MM.1S (cell line): ENCODE results near the gene PRCC.

Experiments
- CTCF ChIP-seq: fragments of 300-600 bp; sonication (generic); IDR thresholded peaks from 2 replicates; pipeline ENCODE4 v1.5.1; 2016; ENCODE audit warnings: antibody characterized with exemption, low read length, mixed read lengths
- EZH2 ChIP-seq: fragments of 300-600 bp; sonication (generic); optimal IDR thresholded peaks from 2 replicates; pipeline ENCODE3; 2017; ENCODE audit warnings: low read depth, mild to moderate bottlenecking, antibody characterized with exemption, low read length, mixed read lengths
- EZH2phosphoT487 ChIP-seq: fragments of 300-600 bp; sonication (generic); IDR thresholded peaks from 2 replicates; pipeline ENCODE4 v1.6.1; 2018; ENCODE audit warnings: antibody characterized with exemption, low read length

GRCh38 chr1:156833603-156834002, 66.3 kb downstream of the PRCC start:
- peak; percentile 14; the same call in 1 of the 2 replicates for TF ChIP-seq CTCF
- no peak for TF ChIP-seq EZH2
- TF ChIP-seq EZH2phosphoT487 = no peak
